Fibroblast of skin of scalp (primary cell): ENCODE data around the gene ANKRD26. TPM values are rescaled to one million over a fixed set of nuclear protein-coding genes. Genes with fewer than 3 reads are reported as not detected.
A peak's percentile ranks its signal among the peaks of the same experiment; 100 is the strongest.
"Not testable (repeated sequence)": the region's sequence is repeated elsewhere in the genome, so short reads cannot be mapped to it uniquely, and the experiment has no call there.

Experiments used
- DNase-seq: peaks from one replicate; pipeline ENCODE4 v3.0.0-alpha.2; 2013
- polyA plus RNA-seq, 2 experiments: library from polyadenylated mRNA; unstranded; fragments of 120-200 nt; gene quantifications; one replicate each; pipeline ENCODE4 v1.2.1, GENCODE V29; 2013; ENCODE audit not compliant: insufficient read length in 2 of 2

ANKRD26 gene
- 5.5 TPM for polyA plus RNA-seq (2013, experiment 1 of 2; ENCODE audit: insufficient read length)
- 6.5 TPM for polyA plus RNA-seq (2013, experiment 2 of 2; ENCODE audit: insufficient read length)

DNA sequence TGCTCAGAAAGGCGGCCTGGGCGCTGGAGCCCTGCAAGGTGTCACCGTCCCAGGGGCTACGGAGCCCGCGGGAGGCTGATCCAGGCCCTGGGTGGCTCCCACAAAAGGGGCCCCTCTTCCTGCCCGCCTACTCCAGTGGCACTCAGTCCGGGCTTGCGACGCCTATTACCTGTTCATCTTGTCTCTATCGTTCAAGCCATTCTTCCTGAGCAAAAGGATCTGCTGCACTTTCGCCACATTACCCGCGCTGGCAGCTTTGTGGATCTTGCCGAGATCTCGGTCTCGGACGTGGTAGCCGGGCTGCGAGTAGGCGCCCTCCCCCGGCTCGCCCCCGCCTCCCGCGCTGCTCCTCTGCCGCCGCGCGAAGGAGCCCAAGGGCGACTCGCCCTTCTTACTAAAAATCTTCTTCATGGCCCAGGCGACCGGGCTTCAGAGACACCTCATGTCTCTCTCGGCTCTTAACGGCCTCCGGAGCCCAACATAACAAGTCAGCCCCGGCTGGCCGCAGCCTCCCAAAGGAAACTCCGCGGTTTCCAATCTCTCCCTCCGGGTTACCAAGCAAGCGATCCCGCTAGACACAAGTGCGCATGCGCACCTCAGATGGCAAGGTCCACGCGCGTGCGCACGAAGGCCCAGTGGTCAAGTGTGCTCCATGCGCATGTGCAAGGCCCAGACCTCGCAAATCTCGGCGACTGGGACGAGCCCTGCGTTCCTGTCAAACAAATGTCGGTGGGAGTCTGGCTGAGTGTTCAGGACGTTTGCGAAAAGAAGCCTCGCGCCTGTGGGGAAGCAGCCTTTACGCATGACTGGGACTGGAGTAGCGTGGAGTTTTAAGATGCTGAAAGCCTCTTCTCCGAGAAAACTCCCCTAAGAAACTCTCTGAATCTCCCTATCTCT, at the start of gene ANKRD26:
ANKRD26 (minus strand) TSS at position 579 of the 897 bp plus-strand sequence; CDS start at position 411, 168 bp downstream.
- peak; percentile 97 for DNase-seq

DNA sequence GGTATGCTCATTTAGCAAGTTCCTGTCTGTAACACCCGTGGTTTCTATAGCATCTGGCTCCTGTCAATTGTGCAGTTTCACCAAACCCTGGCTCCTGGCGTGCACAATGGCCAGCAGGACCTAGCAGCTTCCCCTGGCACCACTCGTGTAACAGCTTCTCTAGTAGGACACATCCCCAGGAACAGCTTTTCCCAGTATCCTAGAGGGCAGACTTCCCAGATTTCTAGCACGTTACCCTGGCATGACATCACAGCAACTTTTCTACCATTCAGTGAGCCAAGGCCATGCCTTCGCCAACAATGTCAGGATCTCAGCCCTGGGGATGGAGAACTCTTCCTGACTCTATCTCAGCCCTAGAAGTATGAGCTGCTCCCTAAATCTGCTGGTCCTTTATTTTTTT, 47.4 kb upstream of the ANKRD26 start:
- DNase-seq: no peak

DNA sequence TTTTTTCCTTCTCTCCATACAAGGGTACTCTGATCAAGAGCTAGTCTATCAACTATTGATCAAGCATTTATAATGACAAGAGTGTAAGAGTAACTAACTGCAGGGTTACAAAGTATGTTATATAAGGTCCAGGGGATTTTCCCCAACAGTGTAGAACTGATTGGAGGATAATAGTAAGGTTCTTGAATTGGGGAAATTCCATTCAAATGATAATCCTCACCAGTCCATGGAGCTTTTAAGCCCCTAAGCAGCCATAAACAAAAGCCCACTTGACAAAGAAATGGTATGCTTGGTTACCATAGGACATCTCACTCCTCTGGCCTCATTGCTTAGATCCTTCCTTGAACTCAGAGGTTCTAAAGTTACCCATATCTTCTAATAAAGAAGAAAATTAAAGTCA, 45.6 kb upstream of the ANKRD26 start:
- no peak for DNase-seq

DNA sequence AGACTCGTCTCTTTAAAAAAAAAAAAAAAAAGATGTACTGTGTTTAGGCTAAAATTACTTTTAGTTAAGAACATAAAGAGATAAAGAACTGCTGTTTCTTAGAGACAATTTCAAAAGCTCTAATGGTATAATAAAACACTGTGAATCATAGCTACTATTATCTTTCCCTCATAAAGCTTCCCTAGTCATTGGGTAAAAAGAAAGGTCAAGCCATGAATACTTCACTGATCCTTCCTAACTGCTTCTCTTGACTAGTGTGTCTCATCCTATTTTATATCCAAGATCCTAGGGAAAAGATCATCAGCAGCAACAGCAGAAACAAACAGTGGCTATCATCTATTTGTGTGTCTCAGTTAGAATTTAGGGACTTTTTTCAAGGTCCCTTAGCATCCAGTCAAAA, 43.4 kb upstream of the ANKRD26 start:
- no peak for DNase-seq

DNA sequence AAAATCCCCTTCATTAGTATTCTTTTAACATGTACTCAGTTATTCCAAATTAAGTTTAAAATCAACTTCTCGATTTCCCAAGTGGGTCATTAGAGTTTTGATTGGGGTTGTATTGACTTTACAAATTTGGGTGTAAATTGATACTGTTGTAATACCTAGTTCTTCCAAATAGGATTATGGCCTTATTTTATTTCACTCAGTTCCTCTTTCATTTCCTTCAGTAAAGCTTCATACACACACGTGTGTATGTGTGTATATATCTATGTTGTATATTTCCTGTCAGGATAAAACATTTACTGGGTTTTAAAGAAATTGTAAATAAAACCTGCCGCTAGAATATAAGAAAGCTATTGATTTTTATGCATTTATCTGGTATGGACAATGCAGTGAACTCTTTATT, 38.0 kb upstream of the ANKRD26 start:
- no peak for DNase-seq

DNA sequence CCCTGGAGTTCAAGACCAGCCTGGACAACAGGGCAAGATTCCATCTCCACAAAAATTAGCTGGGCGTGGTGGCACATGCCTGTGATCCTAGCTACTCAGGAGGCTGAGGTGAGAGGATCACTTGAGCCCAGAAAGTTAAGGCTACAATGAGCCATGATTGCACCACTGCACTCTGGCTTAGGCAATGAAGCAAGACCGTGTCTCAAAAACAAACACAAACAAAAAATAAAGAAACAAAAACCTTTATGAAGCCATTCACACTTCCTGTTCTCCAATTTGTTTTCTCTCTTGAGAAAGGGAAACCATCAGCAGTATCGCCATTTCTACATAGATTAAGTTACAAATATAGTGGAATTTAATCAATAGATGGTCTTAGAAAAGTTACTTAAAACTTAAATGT, 34.1 kb upstream of the ANKRD26 start:
- DNase-seq: no peak

DNA sequence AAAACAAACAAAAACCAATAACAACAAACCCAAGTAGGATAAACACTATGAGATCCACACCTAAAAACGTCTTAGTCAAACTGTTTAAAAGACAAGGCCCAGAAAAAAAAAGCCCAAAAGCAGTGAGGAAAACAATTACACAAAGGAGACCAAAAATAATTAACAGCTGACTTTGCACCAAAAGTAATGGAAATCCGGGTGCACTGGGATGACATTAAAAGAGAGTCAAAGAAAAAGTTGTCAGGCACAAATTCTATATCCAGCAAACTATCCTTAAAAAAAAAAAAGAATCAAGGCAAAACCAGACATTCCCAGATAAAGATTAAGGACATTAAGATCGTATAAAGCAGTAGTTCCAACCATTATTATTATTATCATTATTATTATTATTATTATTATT, 7.9 kb upstream of the ANKRD26 start:
- no peak for DNase-seq

DNA sequence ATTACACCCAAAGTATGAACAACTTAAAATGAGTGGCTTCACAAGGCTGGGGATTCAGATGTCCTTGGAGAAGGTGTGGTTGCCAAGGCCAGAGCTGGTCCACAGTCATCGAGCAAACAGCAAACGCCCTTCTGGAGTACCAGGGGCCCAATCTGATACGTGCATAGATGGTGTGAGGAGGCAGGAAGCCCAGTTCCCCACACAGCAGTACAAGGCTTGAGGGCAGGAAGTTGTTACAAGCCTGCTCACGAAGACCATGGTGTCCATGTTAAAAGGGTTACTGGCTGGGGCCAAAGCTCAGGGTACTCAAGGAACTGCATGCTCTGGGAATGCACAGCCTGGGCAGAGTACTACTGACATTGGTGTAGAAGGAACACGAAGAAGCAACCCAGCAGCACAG, 4.6 kb upstream of the ANKRD26 start:
- no peak for DNase-seq

DNA sequence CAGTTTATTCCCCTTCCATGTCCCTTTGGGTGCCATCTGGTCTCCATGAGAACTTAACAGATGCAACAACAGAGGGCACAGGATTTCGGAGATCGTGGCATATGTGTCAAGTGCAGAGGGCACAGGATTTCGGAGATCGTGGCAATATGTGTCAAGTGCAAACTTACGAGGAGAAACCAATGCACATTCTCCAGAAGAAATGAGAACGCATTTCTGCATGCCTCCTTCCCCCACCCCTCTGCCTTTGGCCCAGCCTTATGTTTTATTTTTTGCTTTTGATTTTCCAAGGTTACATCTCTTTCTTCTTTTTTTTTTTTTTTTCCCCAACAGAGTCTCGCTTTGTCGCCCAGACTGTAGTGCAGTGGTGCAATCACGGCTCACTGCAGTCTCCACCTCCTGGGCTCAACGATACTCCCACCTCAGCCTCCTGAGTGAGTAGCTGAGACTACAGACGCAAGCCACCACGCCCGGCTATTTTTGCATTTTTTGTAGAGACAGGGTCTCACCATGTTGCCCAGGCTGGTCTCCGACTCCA, 586 bp upstream of the ANKRD26 start:
- no peak for DNase-seq

DNA sequence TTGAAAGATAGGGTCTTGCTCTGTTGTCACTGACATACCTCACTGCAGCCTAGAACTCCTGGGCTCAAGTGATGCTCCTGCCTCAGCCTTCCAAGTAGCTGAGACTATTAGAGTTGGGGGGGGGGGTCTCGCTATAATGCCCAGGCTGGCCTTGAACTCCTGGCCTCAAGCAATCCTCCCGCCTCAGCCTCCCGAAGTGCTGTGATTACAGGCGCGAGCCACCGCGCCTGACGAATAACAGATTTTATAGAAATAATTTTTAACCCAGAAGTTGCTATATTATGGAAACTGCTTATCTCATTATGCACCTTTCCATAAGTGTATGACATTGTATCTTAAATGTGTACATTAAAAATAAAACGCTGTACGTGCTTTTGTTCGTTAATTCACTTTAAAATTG, 846 bp downstream of the ANKRD26 start:
- no peak for DNase-seq

DNA sequence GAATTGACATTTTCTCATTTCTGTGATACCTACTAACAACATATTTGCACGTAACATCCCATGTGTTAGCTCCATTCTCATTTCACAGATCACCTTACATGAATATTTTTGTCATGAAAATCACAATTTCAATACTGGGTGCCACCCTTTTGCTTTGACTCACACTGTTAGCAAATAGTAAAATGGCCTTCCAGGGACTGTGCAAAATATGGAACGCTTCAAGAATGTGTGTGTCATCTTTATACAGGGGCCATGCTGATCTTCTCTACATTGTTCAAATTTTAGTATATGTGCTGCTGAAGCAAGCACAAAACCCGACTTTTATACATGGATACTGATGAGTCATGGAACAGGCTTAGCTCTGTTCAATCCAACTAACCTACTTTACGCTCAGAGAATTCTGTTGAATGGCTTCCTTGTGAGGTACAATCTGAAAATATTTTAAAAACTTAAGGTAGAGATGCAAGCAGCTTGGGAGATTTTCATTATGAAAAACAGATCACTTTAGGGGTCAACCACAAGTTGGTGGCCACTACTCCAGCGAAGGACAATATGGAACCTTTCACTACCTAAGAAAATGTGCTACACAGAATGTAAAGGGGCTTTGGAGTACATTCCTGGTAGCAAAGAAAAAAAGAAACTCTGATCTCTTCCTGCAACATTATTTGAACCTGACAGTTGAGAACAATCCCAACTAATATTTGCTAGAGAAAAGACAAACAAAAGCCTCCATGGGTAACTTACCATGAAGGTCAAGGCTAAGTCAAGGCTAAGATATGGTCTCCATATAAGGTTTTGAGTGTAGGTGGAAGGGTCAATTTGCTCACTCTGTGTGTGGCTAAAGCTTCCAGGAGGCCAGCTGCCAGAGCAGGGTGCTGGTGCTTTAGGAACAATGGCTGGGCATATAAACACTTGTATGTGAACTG, 11.9 kb downstream of the ANKRD26 start:
- no peak for DNase-seq

DNA sequence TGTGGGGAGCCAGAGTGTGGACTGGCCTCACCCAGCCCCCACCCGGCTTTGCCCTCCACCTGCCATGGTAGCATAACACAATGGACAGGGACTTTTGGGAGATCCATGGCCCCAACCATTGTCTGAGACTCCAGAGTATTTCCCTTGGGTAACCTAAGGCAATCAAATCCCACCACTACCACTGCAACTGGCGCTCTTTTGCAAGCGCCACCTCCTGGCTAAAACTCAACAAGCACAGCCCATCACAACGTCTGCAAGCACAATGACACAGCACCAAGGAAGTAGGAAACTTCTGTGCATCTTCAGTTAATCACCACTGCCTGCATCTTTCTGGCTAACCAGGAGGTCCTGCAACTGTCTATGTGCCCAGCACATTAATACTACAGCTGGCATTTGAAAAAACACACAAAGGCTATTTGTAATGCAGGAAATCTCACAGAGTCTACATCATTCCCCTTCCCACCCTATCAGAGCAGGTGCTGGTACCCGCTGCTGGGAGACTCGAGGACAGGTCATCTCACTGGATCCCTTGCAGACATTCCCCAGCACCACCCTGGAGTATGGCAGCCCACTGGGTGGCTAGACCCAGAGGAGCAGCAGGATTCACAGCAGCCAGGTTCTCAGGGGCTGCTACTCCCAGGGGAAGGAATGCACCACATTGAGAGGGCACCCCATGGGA, 27.7 kb downstream of the ANKRD26 start:
- no peak for DNase-seq

DNA sequence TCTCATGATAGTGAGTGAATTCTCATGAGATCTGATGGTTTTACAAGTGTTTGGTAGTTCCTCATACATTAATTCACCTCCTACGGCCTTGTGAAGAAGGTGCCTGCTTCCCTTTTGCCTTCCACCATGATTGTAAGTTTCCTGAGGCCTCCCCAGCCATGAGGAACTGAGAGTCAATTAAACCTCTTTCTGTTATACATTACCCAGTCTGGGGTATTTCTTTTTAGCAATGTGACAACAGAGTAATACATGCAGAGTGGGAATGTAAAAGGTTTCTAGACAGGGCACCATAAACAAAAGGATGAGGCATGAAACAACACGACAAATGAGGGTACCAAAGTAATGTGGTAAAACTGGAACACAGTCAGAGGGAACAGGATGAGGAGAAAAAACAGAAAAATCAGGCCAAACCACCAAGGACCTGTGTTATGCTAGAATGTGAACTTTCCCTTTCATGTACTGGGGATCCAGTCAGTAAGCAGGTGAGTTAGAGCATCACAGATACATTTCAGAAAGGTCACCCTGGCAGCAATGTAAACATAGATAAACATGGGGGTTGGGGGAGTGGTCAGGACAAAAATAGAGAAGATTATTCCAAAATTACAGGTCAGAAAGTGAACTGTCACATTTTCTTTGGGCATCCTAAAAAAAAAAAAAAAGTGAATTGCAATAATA, 31.9 kb downstream of the ANKRD26 start:
- DNase-seq: no peak

DNA sequence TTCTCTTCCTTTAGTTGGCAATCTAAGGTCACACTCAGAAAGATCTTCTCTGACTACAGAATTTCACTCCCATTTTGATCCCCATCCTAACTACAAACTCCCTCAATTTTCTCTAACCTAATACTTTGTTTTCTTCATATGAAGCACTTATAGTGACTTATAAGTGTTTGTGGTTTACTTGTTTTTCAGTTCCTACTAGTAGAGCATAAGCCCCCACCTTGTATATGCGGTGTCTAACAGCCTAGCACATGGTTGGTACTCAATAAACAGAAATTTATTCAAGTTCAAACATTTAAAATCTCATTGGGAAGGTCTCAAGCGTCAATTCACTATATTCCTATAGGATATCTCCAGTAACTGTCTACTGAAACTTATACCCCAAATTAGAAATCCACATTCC, 35.2 kb downstream of the ANKRD26 start:
- no peak for DNase-seq

DNA sequence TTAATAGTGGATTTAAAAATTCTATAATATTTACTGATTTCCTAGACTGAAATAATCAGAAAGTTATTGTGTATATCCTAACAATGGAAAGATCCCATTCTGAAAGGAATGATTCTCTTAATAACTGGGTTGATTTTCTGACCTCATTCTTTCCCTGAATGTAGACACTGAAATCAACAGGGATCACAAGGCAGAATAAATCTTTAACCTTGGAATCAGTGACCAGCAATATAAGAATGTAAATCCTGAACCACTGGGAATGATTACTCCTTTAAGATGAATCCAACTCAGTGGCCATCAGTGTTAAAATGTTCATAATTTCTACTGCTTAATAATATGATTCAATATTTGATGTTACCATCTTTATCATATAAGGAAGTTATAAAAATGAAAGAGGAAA, 47.6 kb downstream of the ANKRD26 start:
- DNase-seq: no peak

DNA sequence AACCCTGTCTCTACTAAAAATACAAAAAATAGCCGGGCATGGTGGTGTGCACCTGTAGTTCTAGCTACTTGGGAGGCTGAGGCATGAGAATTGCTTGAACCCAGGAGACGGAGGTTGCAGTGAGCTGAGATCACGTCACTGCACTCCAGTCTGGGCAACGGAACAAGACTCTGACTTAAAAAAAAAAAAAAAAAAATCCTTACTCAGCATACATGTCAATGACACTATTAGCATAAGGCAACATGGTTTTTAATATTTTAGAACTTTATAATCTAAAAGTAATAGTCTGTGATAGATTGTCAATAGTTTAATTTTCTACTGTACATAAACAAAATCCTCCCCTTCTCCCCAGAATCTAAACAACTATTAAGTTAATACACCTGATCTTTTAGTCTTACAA, 55.0 kb downstream of the ANKRD26 start:
- DNase-seq: not testable (repeated sequence)

DNA sequence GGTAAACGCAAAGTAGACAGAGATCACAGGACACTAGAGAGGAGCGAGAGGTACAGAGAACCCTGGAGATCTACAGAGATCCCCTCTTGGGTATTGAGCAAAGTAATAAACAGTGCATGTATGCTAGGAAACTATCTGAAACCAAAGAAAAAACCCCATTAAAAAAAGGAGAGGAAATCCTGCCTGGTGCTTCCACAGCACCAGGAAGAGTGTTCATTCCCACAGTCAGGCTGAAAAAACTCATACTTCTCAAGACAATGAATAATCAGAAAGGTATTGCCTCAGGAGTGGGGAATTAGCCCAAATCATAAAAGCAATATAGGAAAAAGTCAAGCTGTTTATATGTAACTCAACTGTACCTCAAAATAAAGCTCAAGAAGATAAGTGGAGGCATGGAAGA, 59.1 kb downstream of the ANKRD26 start:
- DNase-seq: no peak

DNA sequence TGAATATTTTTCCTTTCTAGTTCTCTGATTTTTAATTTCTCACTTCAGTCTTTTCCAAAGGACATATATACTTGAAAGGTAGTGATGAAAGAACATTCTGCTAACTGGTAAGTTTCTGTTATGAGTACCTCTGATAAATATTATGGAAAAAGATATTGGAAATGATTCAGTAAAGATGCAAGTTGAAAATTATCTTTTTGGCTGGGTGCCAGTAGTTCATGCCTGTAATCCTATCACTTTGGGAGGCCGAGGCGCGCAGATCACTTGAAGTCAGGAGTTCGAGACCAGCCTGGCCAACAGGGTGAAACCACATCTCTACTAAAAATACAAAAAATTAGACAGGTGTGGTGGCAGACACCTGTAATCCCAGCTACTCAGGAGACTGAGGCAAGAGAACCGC, 62.1 kb downstream of the ANKRD26 start:
- no peak for DNase-seq

DNA sequence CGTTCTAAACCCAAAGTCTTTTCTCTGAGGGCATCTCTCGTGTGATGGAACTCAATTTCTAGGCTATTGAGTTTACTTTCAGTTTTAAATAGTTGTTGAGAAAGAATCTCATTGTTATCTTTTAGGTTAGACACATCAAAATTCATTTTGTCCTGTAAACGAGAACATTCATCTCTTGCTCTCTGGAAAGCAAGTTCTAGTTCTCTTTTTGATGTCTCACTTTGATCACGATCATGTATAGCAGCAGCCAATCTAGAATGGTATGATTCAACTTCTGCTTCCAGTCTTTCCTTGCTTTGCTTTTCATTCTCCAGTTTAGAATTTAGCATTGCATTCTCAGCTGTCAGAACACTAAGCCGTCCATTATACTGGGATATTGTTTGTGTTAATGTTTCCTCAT, 65.1 kb downstream of the ANKRD26 start:
- DNase-seq: no peak

DNA sequence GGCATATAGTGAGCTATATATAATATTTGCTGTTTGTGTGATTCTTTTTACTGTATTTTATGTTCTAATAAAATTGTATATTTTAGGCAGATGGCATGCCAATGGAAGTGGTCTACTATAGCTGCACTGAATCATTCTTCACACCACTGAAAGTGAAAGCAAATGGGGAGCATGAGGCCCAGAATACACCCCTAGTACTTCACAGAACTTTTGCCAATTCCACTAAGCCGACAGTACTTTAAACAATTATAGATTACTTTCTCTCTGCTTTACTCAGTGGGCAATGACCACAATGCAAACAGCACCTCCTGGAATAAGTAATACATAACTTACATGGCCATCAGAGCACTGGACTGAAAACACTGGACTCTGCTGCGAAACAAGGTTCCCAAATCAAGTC, 70.2 kb downstream of the ANKRD26 start:
- DNase-seq: no peak

DNA sequence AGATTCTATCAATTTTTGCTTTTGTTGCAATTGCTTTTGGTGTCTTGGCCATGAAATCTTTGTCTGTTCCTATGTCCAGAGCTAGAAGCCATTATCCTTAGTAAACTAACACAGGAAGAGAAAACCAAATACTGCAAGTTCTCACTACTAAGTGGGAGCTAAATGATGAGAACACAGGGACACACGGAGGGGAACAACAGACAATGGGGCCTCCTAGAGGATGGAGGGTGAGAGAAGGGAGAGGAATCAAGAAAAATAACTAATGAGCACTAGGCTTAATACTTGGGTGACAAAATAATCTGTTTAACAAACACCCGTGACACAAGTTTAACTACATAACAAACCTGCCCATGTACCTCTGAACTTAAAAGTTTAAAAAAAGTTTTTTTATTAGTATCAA, 78.2 kb downstream of the ANKRD26 start:
- no peak for DNase-seq

DNA sequence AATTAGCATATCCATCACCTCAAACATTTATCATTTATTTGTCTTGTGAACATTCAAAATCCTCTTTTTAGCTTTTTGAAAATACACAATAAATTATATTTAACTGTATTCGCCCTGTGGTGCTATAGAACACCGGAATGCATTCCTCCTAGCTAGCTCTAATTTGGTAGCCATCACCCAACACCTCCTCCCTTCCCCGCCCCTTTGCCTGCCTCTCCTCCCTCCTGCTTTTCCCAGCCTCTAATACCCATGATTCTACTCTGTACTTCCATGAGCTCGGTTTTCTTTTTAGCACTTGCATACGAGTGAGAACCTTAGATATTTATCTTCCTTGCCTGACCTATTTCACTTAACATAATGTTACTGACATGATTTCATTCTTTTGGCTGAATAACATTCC, 80.1 kb downstream of the ANKRD26 start:
- no peak for DNase-seq
